Measurements from ENCODE around the gene PIP5K1B. TPM values are rescaled to one million over a fixed set of nuclear protein-coding genes. Genes with fewer than 3 reads are reported as not detected.

Gene PIP5K1B
- total and polyA plus RNA-seq, 2 of the 13 experiments (the other 11 are each of a cell fraction or from before 2014, with no cell fraction given): 15.8 to 17.5 TPM

- TF ChIP-seq, protein P1, sequence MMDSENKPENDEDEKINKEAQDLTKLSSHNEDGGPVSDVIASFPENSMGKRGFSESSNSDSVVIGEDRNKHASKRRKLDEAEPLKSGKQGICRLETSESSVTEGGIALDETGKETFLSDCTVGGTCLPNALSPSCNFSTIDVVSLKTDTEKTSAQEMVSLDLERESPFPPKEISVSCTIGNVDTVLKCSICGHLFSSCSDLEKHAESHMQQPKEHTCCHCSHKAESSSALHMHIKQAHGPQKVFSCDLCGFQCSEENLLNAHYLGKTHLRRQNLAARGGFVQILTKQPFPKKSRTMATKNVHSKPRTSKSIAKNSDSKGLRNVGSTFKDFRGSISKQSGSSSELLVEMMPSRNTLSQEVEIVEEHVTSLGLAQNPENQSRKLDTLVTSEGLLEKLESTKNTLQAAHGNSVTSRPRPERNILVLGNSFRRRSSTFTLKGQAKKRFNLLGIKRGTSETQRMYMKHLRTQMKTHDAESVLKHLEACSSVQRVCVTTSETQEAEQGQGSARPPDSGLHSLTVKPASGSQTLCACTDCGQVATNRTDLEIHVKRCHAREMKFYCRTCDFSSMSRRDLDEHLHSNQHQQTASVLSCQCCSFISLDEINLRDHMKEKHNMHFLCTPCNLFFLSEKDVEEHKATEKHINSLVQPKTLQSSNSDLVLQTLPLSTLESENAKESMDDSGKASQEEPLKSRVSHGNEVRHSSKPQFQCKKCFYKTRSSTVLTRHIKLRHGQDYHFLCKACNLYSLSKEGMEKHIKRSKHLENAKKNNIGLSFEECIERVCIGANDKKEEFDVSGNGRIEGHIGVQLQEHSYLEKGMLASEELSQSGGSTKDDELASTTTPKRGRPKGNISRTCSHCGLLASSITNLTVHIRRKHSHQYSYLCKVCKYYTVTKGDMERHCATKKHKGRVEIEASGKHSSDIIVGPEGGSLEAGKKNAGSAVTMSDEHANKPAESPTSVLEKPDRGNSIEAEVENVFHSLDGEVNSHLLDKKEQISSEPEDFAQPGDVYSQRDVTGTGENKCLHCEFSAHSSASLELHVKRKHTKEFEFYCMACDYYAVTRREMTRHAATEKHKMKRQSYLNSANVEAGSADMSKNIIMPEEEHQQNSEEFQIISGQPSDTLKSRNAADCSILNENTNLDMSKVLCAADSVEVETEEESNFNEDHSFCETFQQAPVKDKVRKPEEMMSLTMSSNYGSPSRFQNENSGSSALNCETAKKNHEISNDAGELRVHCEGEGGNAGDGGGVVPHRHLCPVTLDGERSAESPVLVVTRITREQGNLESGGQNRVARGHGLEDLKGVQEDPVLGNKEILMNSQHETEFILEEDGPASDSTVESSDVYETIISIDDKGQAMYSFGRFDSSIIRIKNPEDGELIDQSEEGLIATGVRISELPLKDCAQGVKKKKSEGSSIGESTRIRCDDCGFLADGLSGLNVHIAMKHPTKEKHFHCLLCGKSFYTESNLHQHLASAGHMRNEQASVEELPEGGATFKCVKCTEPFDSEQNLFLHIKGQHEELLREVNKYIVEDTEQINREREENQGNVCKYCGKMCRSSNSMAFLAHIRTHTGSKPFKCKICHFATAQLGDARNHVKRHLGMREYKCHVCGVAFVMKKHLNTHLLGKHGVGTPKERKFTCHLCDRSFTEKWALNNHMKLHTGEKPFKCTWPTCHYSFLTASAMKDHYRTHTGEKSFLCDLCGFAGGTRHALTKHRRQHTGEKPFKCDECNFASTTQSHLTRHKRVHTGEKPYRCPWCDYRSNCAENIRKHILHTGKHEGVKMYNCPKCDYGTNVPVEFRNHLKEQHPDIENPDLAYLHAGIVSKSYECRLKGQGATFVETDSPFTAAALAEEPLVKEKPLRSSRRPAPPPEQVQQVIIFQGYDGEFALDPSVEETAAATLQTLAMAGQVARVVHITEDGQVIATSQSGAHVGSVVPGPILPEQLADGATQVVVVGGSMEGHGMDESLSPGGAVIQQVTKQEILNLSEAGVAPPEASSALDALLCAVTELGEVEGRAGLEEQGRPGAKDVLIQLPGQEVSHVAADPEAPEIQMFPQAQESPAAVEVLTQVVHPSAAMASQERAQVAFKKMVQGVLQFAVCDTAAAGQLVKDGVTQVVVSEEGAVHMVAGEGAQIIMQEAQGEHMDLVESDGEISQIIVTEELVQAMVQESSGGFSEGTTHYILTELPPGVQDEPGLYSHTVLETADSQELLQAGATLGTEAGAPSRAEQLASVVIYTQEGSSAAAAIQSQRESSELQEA (CRISPR knock-in tag; IDR thresholded peaks at IDR 0.05; ENCODE audit: not compliant biosample characterization): no peak
- TF ChIP-seq STAG1 (CRISPR knock-in tag; IDR thresholded peaks at IDR 0.05): peak; percentile 42; the same call in 1 of the 2 replicates
- TF ChIP-seq, protein P2, sequence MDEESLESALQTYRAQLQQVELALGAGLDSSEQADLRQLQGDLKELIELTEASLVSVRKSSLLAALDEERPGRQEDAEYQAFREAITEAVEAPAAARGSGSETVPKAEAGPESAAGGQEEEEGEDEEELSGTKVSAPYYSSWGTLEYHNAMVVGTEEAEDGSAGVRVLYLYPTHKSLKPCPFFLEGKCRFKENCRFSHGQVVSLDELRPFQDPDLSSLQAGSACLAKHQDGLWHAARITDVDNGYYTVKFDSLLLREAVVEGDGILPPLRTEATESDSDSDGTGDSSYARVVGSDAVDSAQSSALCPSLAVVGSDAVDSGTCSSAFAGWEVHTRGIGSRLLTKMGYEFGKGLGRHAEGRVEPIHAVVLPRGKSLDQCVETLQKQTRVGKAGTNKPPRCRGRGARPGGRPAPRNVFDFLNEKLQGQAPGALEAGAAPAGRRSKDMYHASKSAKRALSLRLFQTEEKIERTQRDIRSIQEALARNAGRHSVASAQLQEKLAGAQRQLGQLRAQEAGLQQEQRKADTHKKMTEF (CRISPR knock-in tag; IDR thresholded peaks at IDR 0.05): no peak
- peak; percentile 68 for TF ChIP-seq ZNF629 (CRISPR knock-in tag; conservative IDR thresholded peaks at IDR 0.05)
- TF ChIP-seq, protein P3, sequence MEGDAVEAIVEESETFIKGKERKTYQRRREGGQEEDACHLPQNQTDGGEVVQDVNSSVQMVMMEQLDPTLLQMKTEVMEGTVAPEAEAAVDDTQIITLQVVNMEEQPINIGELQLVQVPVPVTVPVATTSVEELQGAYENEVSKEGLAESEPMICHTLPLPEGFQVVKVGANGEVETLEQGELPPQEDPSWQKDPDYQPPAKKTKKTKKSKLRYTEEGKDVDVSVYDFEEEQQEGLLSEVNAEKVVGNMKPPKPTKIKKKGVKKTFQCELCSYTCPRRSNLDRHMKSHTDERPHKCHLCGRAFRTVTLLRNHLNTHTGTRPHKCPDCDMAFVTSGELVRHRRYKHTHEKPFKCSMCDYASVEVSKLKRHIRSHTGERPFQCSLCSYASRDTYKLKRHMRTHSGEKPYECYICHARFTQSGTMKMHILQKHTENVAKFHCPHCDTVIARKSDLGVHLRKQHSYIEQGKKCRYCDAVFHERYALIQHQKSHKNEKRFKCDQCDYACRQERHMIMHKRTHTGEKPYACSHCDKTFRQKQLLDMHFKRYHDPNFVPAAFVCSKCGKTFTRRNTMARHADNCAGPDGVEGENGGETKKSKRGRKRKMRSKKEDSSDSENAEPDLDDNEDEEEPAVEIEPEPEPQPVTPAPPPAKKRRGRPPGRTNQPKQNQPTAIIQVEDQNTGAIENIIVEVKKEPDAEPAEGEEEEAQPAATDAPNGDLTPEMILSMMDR (CRISPR knock-in tag; IDR thresholded peaks at IDR 0.05): peak; percentile 42
- intact Hi-C loops (cut with micrococcal nuclease; ENCODE audit: unreplicated experiment): loop anchor here (1.0 to 10.0 kb wide), 2 partner anchors 119 to 321 kb away; no protein-coding TSS in a partner anchor
- peak overlapping the region; percentile 96 for H3K4me2 ChIP-seq (ENCODE audit: low read depth, low read length)
- no peaks in the 10 kb centered on the region; a peak in 1 of 5 replicates for H3K27me3 ChIP-seq (ENCODE audit: control insufficient read depth in 1 of 2, insufficient read depth in 2 of 2, low read length in 2 of 2)
- H3K9me3 ChIP-seq (ENCODE audit: low read length): no peaks in the 10 kb centered on the region
- 52% methylated on average over 6 of the region's 6 CpGs for WGBS (ENCODE audit: low lambda C conversion rate)
- CTCF ChIA-PET (ENCODE audit: low intra/inter-chr PET ratio, low total read pairs): interaction anchor here (2.2 kb wide), 1 partner anchor 119 kb away, joined by 13 read pairs; no protein-coding TSS in a partner anchor
- no TSS peak for BruUV-seq (replicated peaks)
- peak overlapping the region in 1 of 3 experiments; percentile 72; a peak in 2 of 6 replicates for H3K4me3 ChIP-seq (replicated peaks in 1 of 3; ENCODE audit: insufficient read depth in 1 of 3, low read depth in 2 of 3, low read length in 3 of 3)
- H3K9ac ChIP-seq (ENCODE audit: insufficient read depth, low read depth, low read length): no peak overlapping the region
- FAIRE-seq (no peak), ATAC-seq (no peak), DNase-seq (ENCODE audit: low spot score) (no peak)
- peaks cover 50% of the 10 kb centered on the region for H3K4me1 ChIP-seq (ENCODE audit: insufficient read depth, low read length)
- H3K27ac ChIP-seq (ENCODE audit: extremely low read length, insufficient read depth, low read length): no peak overlapping the region
- peaks cover 30% of the 10 kb centered on the region for H3K79me2 ChIP-seq (ENCODE audit: insufficient read depth, low read length)
- no peaks in the 10 kb centered on the region for H3K36me3 ChIP-seq (replicated peaks in 1 of 2; ENCODE audit: control insufficient read depth in 1 of 2, insufficient read depth in 2 of 2, low read length in 2 of 2)
- no peak overlapping the region for H2AFZ ChIP-seq (ENCODE audit: low read length)
- in situ Hi-C loops (cut with HindIII; ENCODE audit: extremely low pct_ligation_motif_present, low pct_unique_long_range_greater_than_20kb): loop anchor here (10.0 kb wide), 2 partner anchors 141 to 301 kb away; no protein-coding TSS in a partner anchor
- POLR2A ChIA-PET: interaction anchor here (1.1 to 3.5 kb wide), 3 partner anchors 23 to 36 kb away, joined by 3 to 33 read pairs (median 24); no protein-coding TSS in a partner anchor
- H4K20me1 ChIP-seq (ENCODE audit: insufficient read depth, low read length): no peaks in the 10 kb centered on the region
These were observed 1.4 kb upstream of the PIP5K1B start for GRCh38 chr9:68703672-68704071.
